WI38 (cell line): ENCODE results near the gene SPIN3.
"Not testable (repeated sequence)": the region's sequence is repeated elsewhere in the genome, so short reads cannot be mapped to it uniquely, and the experiment has no call there.

ENCODE experiments used
- H3K4me3 ChIP-seq: 2 replicates; pipeline ENCODE4 v1.5.1; 2011; ENCODE audit warnings: low read depth, mild to moderate bottlenecking, control low read depth, low read length
- TF ChIP-seq, protein P1 (sequence below): IDR thresholded peaks from 2 replicates; pipeline ENCODE4 v1.5.1; 2012; ENCODE audit warnings: low read depth, mild to moderate bottlenecking, control low read depth, low read length

Gene SPIN3

GRCh38 chrX:56975611-56976010 is 19.7 kb downstream of the SPIN3 start:
- no peak overlapping the region for H3K4me3 ChIP-seq

DNA sequence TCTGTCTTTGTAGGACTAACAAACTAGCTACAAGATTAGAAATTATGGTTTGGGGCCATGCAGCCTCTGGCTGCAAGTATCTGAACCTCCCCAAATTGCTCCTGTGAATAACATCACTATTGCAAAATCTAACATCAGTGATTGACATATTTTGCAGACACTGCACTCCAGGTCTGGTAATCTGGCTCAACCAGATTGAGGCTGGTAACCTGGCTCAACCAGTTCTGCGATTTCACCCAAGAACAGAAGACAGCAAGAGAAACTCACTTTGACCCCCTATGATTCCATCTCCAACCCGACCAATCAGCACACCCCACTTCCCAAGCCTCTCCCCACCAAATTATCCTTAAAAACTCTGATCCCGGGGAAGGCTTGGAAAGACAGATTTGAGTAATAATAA is 20.9 kb downstream of the SPIN3 start:
- no peak overlapping the region for H3K4me3 ChIP-seq
- TF ChIP-seq, protein P1, sequence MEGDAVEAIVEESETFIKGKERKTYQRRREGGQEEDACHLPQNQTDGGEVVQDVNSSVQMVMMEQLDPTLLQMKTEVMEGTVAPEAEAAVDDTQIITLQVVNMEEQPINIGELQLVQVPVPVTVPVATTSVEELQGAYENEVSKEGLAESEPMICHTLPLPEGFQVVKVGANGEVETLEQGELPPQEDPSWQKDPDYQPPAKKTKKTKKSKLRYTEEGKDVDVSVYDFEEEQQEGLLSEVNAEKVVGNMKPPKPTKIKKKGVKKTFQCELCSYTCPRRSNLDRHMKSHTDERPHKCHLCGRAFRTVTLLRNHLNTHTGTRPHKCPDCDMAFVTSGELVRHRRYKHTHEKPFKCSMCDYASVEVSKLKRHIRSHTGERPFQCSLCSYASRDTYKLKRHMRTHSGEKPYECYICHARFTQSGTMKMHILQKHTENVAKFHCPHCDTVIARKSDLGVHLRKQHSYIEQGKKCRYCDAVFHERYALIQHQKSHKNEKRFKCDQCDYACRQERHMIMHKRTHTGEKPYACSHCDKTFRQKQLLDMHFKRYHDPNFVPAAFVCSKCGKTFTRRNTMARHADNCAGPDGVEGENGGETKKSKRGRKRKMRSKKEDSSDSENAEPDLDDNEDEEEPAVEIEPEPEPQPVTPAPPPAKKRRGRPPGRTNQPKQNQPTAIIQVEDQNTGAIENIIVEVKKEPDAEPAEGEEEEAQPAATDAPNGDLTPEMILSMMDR = no peak

More at GRCh38 chrX:56975611-56976010, 19.7 kb downstream of the SPIN3 start:
- TF ChIP-seq, protein P1 = no peak

DNA sequence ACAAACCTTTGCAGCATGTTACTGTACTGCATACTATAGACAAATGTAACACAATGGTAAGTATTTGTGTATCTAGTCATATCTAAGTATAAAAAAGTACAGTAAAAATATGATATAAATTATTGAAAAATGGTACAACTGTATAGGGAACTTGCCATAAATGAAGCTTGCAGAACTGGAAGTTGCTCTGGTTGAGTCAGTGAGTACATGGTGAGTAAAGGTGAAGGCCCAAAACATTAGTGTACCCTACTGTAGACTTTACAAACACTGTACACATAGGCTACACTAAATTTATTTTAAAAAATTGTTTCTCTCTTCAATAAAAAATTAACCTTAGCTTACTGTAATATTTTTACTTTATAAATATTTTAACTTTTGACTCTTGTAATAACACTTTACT is 25.8 kb downstream of the SPIN3 start:
- H3K4me3 ChIP-seq = no peak overlapping the region
- TF ChIP-seq, protein P1 = no peak

- no peak overlapping the region for H3K4me3 ChIP-seq
- TF ChIP-seq, protein P1 = no peak
These were observed 26.4 kb downstream of the SPIN3 start for GRCh38 chrX:56968980-56969379.

DNA sequence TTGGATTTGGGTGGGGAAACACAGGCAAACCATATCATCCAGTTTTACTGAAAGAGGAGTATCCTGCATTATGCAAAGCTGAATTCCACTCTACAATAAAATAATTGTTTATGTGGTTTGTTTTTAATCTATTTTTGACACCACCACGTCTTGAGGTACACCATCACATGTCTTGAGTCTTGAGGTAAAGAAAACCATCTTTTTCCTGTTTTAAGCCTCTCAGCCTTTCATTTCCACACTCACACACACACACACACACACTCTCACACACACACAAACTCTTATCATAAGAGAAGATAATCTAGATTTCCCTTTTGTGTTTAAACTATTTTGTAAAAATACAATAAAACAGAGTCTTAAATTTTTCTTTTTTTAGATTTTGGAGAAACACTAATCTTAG is 32.0 kb downstream of the SPIN3 start:
- no peak overlapping the region for H3K4me3 ChIP-seq
- TF ChIP-seq, protein P1 = no peak

DNA sequence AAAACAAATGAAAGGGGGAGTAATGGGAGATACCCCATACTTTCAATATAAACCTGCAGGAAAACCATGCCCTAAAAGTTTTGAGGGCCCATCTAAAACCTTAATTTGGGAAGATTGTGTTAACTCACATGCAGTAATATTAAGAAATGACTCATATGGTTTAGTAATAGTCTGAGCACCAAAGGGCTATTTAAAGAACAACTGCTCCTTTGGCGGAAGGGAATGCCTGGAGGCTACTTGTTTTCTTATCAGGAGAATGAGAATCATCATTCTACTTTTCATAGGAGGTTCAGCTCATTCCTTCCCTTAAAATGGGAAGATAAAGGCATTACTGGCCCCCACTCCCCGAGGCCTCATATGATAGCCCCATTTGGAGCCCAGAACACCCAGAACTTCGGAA is 47.6 kb downstream of the SPIN3 start:
- no peak overlapping the region for H3K4me3 ChIP-seq
- TF ChIP-seq, protein P1 = no peak

DNA sequence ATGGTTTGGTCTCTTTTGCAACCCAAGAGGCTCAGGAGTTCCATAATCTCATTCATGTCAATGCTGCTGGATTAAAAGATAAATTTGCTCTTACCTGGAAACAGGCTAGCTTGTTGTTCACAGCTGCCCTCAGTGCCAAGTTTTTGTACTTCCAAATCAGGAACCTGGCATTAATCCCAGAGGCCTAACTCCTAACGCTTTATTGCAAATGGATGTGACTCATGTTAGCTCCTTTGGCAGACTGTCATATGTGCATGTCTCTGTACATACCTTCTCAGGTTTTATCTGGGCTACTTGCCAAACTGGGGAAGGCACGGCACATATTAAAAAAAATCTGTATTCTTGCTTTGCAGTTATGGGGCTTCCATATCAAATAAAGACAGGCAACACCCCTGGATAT is 49.1 kb downstream of the SPIN3 start:
- not testable (repeated sequence) for H3K4me3 ChIP-seq

DNA sequence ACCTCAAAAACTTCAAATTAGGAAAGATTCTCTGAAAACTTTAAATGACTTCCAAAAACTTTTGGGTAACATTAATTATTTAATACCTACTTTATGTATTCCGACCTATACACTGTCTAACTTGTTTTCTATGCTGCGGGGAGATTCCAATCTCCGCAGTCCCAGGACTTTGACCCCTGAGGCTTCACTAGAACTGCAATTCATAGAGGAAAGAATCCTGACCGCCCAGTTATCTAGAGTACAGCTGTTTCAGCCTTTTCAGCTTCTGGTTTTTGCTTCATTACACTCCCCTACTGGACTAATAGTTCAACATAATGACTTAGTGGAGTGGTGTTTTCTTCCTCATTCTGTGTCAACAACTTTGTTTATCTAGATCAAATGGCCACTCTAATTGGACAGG is 50.1 kb downstream of the SPIN3 start:
- H3K4me3 ChIP-seq = not testable (repeated sequence)

GRCh38 chrX:56943264-56943663 is 52.1 kb downstream of the SPIN3 start:
- TF ChIP-seq, protein P1 = no peak
- H3K4me3 ChIP-seq = no peak overlapping the region
